Activated T-helper 1 cell treated with anti-CD3 and anti-CD28 coated beads, Interleukin-12 subunit alpha, Interleukin-12 subunit beta, Interleukin-2, Interleukin-4 antibody, amounts not matched to agents 30 ng/mL and 10 ng/mL and 1 ng/mL, durations not matched to agents 14 hours and 24 hours and 36 hours (primary cell): ENCODE results near the gene FAM236C. TPM values are rescaled to one million over a fixed set of nuclear protein-coding genes. Genes with fewer than 3 reads are reported as not detected.

Experiments
- total RNA-seq: library from RNA; stranded (reverse); gene quantifications from 2 replicates; pipeline ENCODE4 v1.2.3, GENCODE V29; 2022

Gene FAM236C
- total RNA-seq, 1 donor from 2014 or later = not detected

Other genes starting within 250 kb of the FAM236C start
- gene PHKA1, start 198.3 kb upstream of the FAM236C start, total RNA-seq = 7.5 TPM in 2 replicates
- gene DMRTC1B, start 135.7 kb upstream of the FAM236C start, total RNA-seq = not detected in 2 replicates
- not detected in 2 replicates for gene FAM236B, start 130.0 kb upstream of the FAM236C start, total RNA-seq
- not detected in 2 replicates for gene FAM236D, start 104.4 kb upstream of the FAM236C start, total RNA-seq
- not detected in 2 replicates for gene FAM236A, start 25.6 kb downstream of the FAM236C start, total RNA-seq
- not detected in 2 replicates for gene DMRTC1, start 31.2 kb downstream of the FAM236C start, total RNA-seq
- gene PABPC1L2B, start 90.3 kb downstream of the FAM236C start, total RNA-seq = not detected in 2 replicates
- not detected in 2 replicates for gene PABPC1L2A, start 166.9 kb downstream of the FAM236C start, total RNA-seq